HCT116 (cell line): Measurements from ENCODE around the gene C4orf50. TPM values are rescaled to one million over a fixed set of nuclear protein-coding genes. Genes with fewer than 3 reads are reported as not detected.

Experiments
- ATAC-seq: fragments of 200-7000 bp; cut with Tn5 transposase; 2 replicates; pipeline ENCODE4 v1.9.1; 2020; ENCODE audit warnings: mild to moderate bottlenecking, moderate library complexity
- BruUV-seq: library from RNA; stranded (reverse); fragments of 400-500 nt; replicated peaks from 2 replicates; lab custom pipeline; 2021; lab: Mats Ljungman, UMichigan
- CTCF ChIA-PET: fragments of 300-600 bp; sonication (Branson Sonifier 250); formaldehyde crosslinking; loops from one replicate; lab custom pipeline; 2021; ENCODE audit warnings: antibody characterized with exemption; lab: Charles Lee
- POLR2A ChIA-PET: fragments of 300-600, 350-600 bp; sonication (Branson Sonifier 250); formaldehyde crosslinking; loops from one replicate; lab custom pipeline; 2021; ENCODE audit warnings: antibody characterized with exemption; lab: Charles Lee
- RAD21 ChIA-PET, 2 experiments: fragments of 300-600 bp; sonication (Branson Sonifier 250); formaldehyde crosslinking; loops; one replicate each; lab custom pipeline; 2023; ENCODE audit warnings: low total read pairs in 2 of 2; ENCODE audit not compliant: uncharacterized antibody in 2 of 2, unreplicated experiment in 2 of 2, low non-redundant PET in 1 of 2; lab: Charles Lee
- DNase-seq: peaks from one replicate; pipeline ENCODE4 v3.0.0-alpha.2; 2010; ENCODE audit warnings: low read depth, low spot score
- H2AFZ ChIP-seq: fragments of 200-600 bp; shearing (Covaris generic), sonication (generic); 2 replicates; pipeline ENCODE4 v1.6.1; 2017; ENCODE audit warnings: low read depth, mixed run types, mixed read lengths, antibody characterized with exemption, low read length; ENCODE audit not compliant: poor library complexity, severe bottlenecking
- H3K27ac ChIP-seq: 2 replicates; pipeline ENCODE4 v1.5.1; 2012; ENCODE audit warnings: low read depth, low read length
- H3K27me3 ChIP-seq: fragments of 200-600 bp; sonication (generic); 2 replicates; pipeline ENCODE4 v1.6.1; 2016; ENCODE audit warnings: mixed run types, low read length, mixed read lengths; ENCODE audit not compliant: insufficient read depth
- H3K36me3 ChIP-seq, 2 experiments: fragments of 200-500 bp in 1 of 2; fragments of 200-600 bp in 1 of 2; sonication (Bioruptor generic) in 1 of 2; sonication (generic) in 1 of 2; 2 replicates each; pipeline versions ENCODE4 v1.5.1 to v1.6.1; 2014 to 2016; ENCODE audit warnings: low read length in 2 of 2, inconsistent platforms in 1 of 2, mixed read lengths in 1 of 2, mixed run types in 1 of 2; ENCODE audit not compliant: insufficient read depth in 2 of 2, control insufficient read depth in 1 of 2
- H3K4me1 ChIP-seq, 2 experiments: fragments of 200-600 bp in 1 of 2; sonication (generic) in 1 of 2; 2 replicates each; pipeline versions ENCODE4 v1.5.1 to v1.6.1; 2012 to 2017; ENCODE audit warnings: low read length in 2 of 2, inconsistent platforms in 1 of 2, mild to moderate bottlenecking in 1 of 2, mixed read lengths in 1 of 2, mixed run types in 1 of 2, moderate library complexity in 1 of 2; ENCODE audit not compliant: insufficient read depth in 2 of 2, control insufficient read depth in 1 of 2
- H3K4me2 ChIP-seq: fragments of 200-600 bp; sonication (generic); 2 replicates; pipeline ENCODE4 v1.6.1; 2017; ENCODE audit warnings: mixed run types, low read length, mixed read lengths
- H3K4me3 ChIP-seq, 2 experiments: fragments of 200-600 bp in 1 of 2; sonication (generic) in 1 of 2; replicated peaks in 1 of 2; 2 replicates each; pipeline ENCODE4 v1.5.1; 2011 to 2016; ENCODE audit warnings: low read length in 2 of 2, control low read depth in 1 of 2, low read depth in 1 of 2, mild to moderate bottlenecking in 1 of 2, mixed read lengths in 1 of 2, mixed run types in 1 of 2
- H3K79me2 ChIP-seq: fragments of 200-600 bp; sonication (generic); 2 replicates; pipeline ENCODE4 v1.6.1; 2017; ENCODE audit warnings: mild to moderate bottlenecking, mixed run types, low read length, moderate library complexity, mixed read lengths; ENCODE audit not compliant: insufficient read depth
- H3K9ac ChIP-seq: fragments of 200-600 bp; sonication (generic); 2 replicates; pipeline ENCODE4 v1.6.1; 2016; ENCODE audit warnings: low read length, mixed read lengths
- H3K9me2 ChIP-seq: fragments of 200-600 bp; sonication (generic), shearing (Covaris generic); 2 replicates; pipeline ENCODE4 v1.6.1; 2017; ENCODE audit warnings: mixed run types, mild to moderate bottlenecking, moderate library complexity; ENCODE audit not compliant: insufficient read depth
- H3K9me3 ChIP-seq, 2 experiments: fragments of 200-500 bp in 1 of 2; fragments of 200-600 bp in 1 of 2; sonication (Bioruptor generic) in 1 of 2; sonication (generic) in 1 of 2; 2 replicates each; pipeline ENCODE4 v1.6.1; 2014 to 2017; ENCODE audit warnings: low read length in 2 of 2, mixed read lengths in 2 of 2, inconsistent platforms in 1 of 2, low read depth in 1 of 2, mild to moderate bottlenecking in 1 of 2, mixed run types in 1 of 2, moderate library complexity in 1 of 2; ENCODE audit not compliant: control insufficient read depth in 1 of 2, insufficient read depth in 1 of 2
- H4K20me1 ChIP-seq: fragments of 200-600 bp; sonication (generic), shearing (Covaris generic); 2 replicates; pipeline ENCODE4 v1.6.1; 2017; ENCODE audit warnings: mixed run types, mild to moderate bottlenecking, moderate library complexity; ENCODE audit not compliant: insufficient read depth
- ATF3 ChIP-seq: IDR thresholded peaks from 2 replicates; pipeline ENCODE4 v1.6.1; 2012
- FOSL1 ChIP-seq: IDR thresholded peaks from 2 replicates; pipeline ENCODE4 v1.6.1; 2012; ENCODE audit warnings: low read depth
- MAX ChIP-seq: IDR thresholded peaks from 2 replicates; pipeline ENCODE4 v1.6.1; 2012
- TCF7L2 ChIP-seq: IDR thresholded peaks from 2 replicates; pipeline ENCODE4 v1.7.0; 2011; ENCODE audit warnings: borderline replicate concordance, inconsistent platforms; ENCODE audit not compliant: insufficient read depth, insufficient read length; ENCODE audit errors: extremely low read depth
- YY1 ChIP-seq: IDR thresholded peaks from 2 replicates; pipeline ENCODE4 v1.6.1; 2011; ENCODE audit warnings: low read length, low read depth, moderate library complexity, mild to moderate bottlenecking; ENCODE audit not compliant: insufficient replicate concordance; ENCODE audit errors: extremely low read depth
- intact Hi-C: fragments of 100-400 bp; cut with micrococcal nuclease; formaldehyde crosslinking; loops from 2 replicates; pipeline ENCODE4 v1.10.0; 2022
- total RNA-seq: library from RNA; stranded (reverse); gene quantifications from one replicate; pipeline ENCODE4 v1.2.1, GENCODE V29; 2021; ENCODE audit not compliant: unreplicated experiment

C4orf50 gene
- total RNA-seq, 1 experiment from 2014 or later: not detected

DNA sequence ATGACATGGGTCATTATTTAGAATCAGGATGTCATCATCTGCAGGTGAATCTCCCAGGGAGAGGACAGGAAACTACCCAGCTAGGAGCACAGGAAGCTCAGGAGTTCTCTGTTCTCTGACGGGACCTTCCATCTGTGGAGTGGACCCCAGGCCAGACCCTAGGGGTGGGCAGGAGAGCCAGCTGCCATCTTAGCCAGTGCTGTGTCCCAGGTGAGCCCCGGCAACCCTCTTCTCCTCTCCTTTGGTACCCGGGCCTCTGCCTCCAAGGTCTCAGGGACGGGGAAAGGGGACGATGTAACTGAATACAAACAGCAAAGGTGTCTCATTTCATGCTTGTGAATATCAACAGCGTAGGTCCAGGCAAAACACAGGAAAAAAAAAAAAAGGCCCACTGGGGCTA, 48.5 kb downstream of the C4orf50 start:
- Histone ChIP-seq H3K9me2 (no peaks in the 10 kb centered on the region), H3K4me2 (no peak overlapping the region), H3K79me2 (no peaks in the 10 kb centered on the region), H2AFZ (no peak overlapping the region), H3K4me3 (no peak overlapping the region), H3K27ac (no peak overlapping the region), H3K9ac (no peak overlapping the region), H3K36me3 (no peaks in the 10 kb centered on the region)
- ATAC-seq: no peak
- intact Hi-C loops: no loop called here
- POLR2A ChIA-PET: no interaction called here
- CTCF ChIA-PET: no interaction called here
- BruUV-seq: no TSS peak
- TF ChIP-seq TCF7L2 (no peak), YY1 (no peak)
- TF ChIP-seq, all 23 proteins: peak for 0
- no peaks in the 10 kb centered on the region for H3K9me3 ChIP-seq
- H4K20me1 ChIP-seq: no peaks in the 10 kb centered on the region
- H3K27me3 ChIP-seq: no peaks in the 10 kb centered on the region
- RAD21 ChIA-PET: no interaction called here
- no peaks in the 10 kb centered on the region for H3K4me1 ChIP-seq
- no peak for DNase-seq

DNA sequence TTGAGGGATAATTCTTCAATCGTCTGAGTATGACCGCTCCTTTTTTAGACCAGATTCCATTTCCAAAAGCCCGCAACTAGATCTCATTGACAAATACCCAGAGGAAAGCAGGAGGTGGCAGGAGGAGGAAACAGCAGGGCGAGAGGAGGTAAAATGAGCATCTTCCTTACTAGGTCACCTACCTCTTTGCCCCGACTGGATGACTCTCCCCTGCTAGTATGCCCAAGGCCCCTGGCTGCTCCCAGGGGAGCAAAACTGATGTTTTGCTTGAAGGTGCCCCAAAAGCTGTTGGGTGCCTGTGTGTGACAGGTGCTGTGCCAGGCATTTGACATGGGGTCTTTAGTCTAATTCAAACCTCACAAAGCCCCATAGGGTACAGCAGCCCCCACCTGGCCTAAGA, 48.9 kb downstream of the C4orf50 start:
- POLR2A ChIA-PET: no interaction called here
- no TSS peak for BruUV-seq

More for the DNA sequence above, 48.9 kb downstream of the C4orf50 start:
- H3K27me3 ChIP-seq: no peaks in the 10 kb centered on the region
- DNase-seq: no peak
- no peaks in the 10 kb centered on the region for H3K79me2 ChIP-seq
- no peak overlapping the region for H2AFZ ChIP-seq
- no peaks in the 10 kb centered on the region for H3K4me1 ChIP-seq
- ATAC-seq: no peak
- TF ChIP-seq TCF7L2 (no peak), ATF3 (no peak), FOSL1 (no peak), MAX (no peak)
- no peak overlapping the region for H3K4me3 ChIP-seq
- ChIA-PET RAD21 (no interaction called here), CTCF (no interaction called here)
- intact Hi-C loops: no loop called here
- H3K9ac ChIP-seq: no peak overlapping the region
- no peaks in the 10 kb centered on the region for H3K36me3 ChIP-seq
- no peak overlapping the region for H3K4me2 ChIP-seq
- no peak overlapping the region for H3K27ac ChIP-seq
- no peaks in the 10 kb centered on the region for H4K20me1 ChIP-seq
- H3K9me2 ChIP-seq: no peaks in the 10 kb centered on the region
- no peaks in the 10 kb centered on the region for H3K9me3 ChIP-seq
